GM12878 (cell line): ENCODE results near the gene C11orf65. TPM values are rescaled to one million over a fixed set of nuclear protein-coding genes. Genes with fewer than 3 reads are reported as not detected.

Source experiments
- BHLHE40 ChIP-seq, 2 experiments: fragments of 450-650 bp in 1 of 2; IDR thresholded peaks; 2 replicates each; pipeline ENCODE4 v1.6.1; 2011 to 2017; ENCODE audit warnings: low read depth in 2 of 2, borderline replicate concordance in 1 of 2, improper control_type of control experiment in 1 of 2, low read length in 1 of 2, mild to moderate bottlenecking in 1 of 2
- GATAD2B ChIP-seq: fragments of 450-650 bp; conservative IDR thresholded peaks from 2 replicates; pipeline ENCODE4 v1.6.1; 2017; ENCODE audit warnings: low read depth, mild to moderate bottlenecking, moderate library complexity
- JUND ChIP-seq: IDR thresholded peaks from 2 replicates; pipeline ENCODE4 v1.6.1; 2012; ENCODE audit warnings: low read depth, mild to moderate bottlenecking, low read length, improper control_type of control experiment, moderate library complexity
- MLLT1 ChIP-seq: fragments of 450-650 bp; IDR thresholded peaks from 2 replicates; pipeline ENCODE4 v1.6.1; 2016; ENCODE audit warnings: mild to moderate bottlenecking
- MYC ChIP-seq: IDR thresholded peaks from 2 replicates; pipeline ENCODE4 v1.6.1; 2011; ENCODE audit warnings: mild to moderate bottlenecking, low read length, moderate library complexity, inconsistent platforms; ENCODE audit not compliant: insufficient read depth, insufficient replicate concordance, insufficient read length, severe bottlenecking
- NFYB ChIP-seq: IDR thresholded peaks from 2 replicates; pipeline ENCODE4 v1.6.1; 2011; ENCODE audit warnings: low read depth, mild to moderate bottlenecking, low read length, improper control_type of control experiment, moderate library complexity; ENCODE audit not compliant: insufficient read depth
- RAD51 ChIP-seq: fragments of 450-650 bp; IDR thresholded peaks from 2 replicates; pipeline ENCODE4 v1.6.1; 2016; ENCODE audit warnings: moderate library complexity, mild to moderate bottlenecking, inconsistent platforms
- SMAD5 ChIP-seq: IDR thresholded peaks from 2 replicates; pipeline ENCODE4 v1.6.1; 2016; ENCODE audit warnings: antibody characterized with exemption, low read depth
- SUZ12 ChIP-seq: fragments of 200-600 bp; sonication (generic); IDR thresholded peaks from one replicate; pipeline ENCODE4 v1.6.1; 2018; ENCODE audit warnings: antibody characterized with exemption, mild to moderate bottlenecking; ENCODE audit not compliant: unreplicated experiment
- ZBTB11 ChIP-seq: fragments of 450-650 bp; formaldehyde crosslinking; IDR thresholded peaks from 2 replicates; pipeline ENCODE4 v1.5.0; 2022; ENCODE audit warnings: mild to moderate bottlenecking, missing genetic modification characterization
- ZNF207 ChIP-seq: fragments of 450-650 bp; IDR thresholded peaks from 2 replicates; pipeline ENCODE4 v1.6.1; 2014; ENCODE audit warnings: antibody characterized with exemption, mild to moderate bottlenecking, borderline replicate concordance
- ZNF24 ChIP-seq: fragments of 450-650 bp; IDR thresholded peaks from 2 replicates; pipeline ENCODE4 v1.6.1; 2017; ENCODE audit warnings: antibody characterized with exemption, mild to moderate bottlenecking
- ZNF384 ChIP-seq: IDR thresholded peaks from 2 replicates; pipeline ENCODE4 v1.6.1; 2012; ENCODE audit warnings: low read depth, mild to moderate bottlenecking, low read length, improper control_type of control experiment, borderline replicate concordance
- ZNF622 ChIP-seq: fragments of 450-650 bp; IDR thresholded peaks from 2 replicates; pipeline ENCODE4 v1.6.1; 2017; ENCODE audit warnings: mild to moderate bottlenecking, inconsistent platforms
- polyA plus RNA-seq, 11 experiments: library from polyadenylated mRNA; depleted of rRNA in 4 of 11; unstranded in 6 of 11; stranded (reverse) in 5 of 11; fragments of >200 nt; fragmentation: Nextera tagmentation in 4 of 11; fragmentation: Illumina TruSeq in 1 of 11; extraction: Ambion mirVana in 4 of 11; extraction: Trizol in 1 of 11; gene quantifications; 1 replicate in 1 of 11; 2 replicates in 10 of 11; pipeline versions ENCODE4 v1.2.1 to v1.2.3, GENCODE V29; 2011 to 2016; ENCODE audit warnings: inconsistent platforms in 2 of 11, missing spikeins in 2 of 11, low read depth in 1 of 11
- total RNA-seq, 4 experiments: library from RNA; depleted of rRNA in 3 of 4; stranded (reverse); fragments of >200 nt in 3 of 4; fragmentation: Illumina TruSeq in 1 of 4; extraction: Trizol in 1 of 4; gene quantifications; 2 replicates each; pipeline versions ENCODE4 v1.2.1 to v1.2.3, GENCODE V29; 2013 to 2021
- TF ChIP-seq, protein P1 (sequence below): fragments of 450-650 bp; IDR thresholded peaks from 2 replicates; pipeline ENCODE4 v1.6.1; 2017; ENCODE audit warnings: mild to moderate bottlenecking, moderate library complexity
- TF ChIP-seq, protein P2 (sequence below): IDR thresholded peaks from 2 replicates; pipeline ENCODE4 v1.6.1; 2011; ENCODE audit warnings: low read depth, mild to moderate bottlenecking, low read length, moderate library complexity, borderline replicate concordance; ENCODE audit errors: extremely low read depth
- TF ChIP-seq, protein P3 (sequence below): IDR thresholded peaks from 2 replicates; pipeline ENCODE4 v1.6.1; 2011; ENCODE audit warnings: borderline replicate concordance, low read depth, mild to moderate bottlenecking, moderate library complexity, low read length; ENCODE audit not compliant: insufficient read depth, poor library complexity, severe bottlenecking

Gene C11orf65
- total and polyA plus RNA-seq, 10 of the 15 experiments (the other 5 are each of a cell fraction or from before 2014, with no cell fraction given), result 0.71 to 2.0 (median 1.2) TPM

DNA sequence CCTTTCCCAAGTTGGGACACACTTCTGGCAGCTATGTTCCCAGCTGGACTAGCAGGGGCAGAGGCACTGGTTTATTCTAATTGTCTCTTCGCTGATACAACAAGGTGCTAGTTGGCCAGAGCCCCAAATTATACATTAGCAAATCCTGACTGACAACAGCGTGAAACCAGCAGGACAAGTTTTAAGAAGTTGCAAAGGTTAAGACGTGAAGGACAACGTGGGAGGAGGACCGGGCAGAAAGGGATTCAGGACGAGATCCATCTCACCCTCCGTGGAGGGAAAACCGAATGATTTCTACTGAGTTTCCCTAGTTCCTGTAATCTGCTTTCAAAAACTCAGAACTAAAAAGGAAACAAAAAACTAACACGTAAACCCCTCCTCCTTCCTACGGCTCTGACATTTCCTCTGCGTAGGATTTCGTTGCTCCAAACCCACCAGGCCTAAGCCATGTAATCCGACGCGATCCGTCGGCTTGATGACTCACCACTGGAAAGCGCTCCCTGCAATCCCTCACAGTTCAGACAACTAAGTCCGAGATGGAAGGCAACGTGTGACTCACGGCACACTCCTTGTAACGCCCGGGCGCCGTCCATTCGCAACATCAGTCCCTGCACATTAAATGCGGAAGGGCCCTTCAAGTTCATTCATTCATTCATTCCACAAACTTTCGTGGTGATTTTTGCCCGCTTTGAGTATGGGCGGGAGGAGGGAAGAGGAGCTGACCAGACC is 30.2 kb upstream of the C11orf65 start (continued):
- TF ChIP-seq, protein P1, sequence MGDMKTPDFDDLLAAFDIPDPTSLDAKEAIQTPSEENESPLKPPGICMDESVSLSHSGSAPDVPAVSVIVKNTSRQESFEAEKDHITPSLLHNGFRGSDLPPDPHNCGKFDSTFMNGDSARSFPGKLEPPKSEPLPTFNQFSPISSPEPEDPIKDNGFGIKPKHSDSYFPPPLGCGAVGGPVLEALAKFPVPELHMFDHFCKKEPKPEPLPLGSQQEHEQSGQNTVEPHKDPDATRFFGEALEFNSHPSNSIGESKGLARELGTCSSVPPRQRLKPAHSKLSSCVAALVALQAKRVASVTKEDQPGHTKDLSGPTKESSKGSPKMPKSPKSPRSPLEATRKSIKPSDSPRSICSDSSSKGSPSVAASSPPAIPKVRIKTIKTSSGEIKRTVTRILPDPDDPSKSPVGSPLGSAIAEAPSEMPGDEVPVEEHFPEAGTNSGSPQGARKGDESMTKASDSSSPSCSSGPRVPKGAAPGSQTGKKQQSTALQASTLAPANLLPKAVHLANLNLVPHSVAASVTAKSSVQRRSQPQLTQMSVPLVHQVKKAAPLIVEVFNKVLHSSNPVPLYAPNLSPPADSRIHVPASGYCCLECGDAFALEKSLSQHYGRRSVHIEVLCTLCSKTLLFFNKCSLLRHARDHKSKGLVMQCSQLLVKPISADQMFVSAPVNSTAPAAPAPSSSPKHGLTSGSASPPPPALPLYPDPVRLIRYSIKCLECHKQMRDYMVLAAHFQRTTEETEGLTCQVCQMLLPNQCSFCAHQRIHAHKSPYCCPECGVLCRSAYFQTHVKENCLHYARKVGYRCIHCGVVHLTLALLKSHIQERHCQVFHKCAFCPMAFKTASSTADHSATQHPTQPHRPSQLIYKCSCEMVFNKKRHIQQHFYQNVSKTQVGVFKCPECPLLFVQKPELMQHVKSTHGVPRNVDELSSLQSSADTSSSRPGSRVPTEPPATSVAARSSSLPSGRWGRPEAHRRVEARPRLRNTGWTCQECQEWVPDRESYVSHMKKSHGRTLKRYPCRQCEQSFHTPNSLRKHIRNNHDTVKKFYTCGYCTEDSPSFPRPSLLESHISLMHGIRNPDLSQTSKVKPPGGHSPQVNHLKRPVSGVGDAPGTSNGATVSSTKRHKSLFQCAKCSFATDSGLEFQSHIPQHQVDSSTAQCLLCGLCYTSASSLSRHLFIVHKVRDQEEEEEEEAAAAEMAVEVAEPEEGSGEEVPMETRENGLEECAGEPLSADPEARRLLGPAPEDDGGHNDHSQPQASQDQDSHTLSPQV, result no peak
- no peak for TF ChIP-seq SUZ12
- no peak for TF ChIP-seq ZNF384
- no peak for TF ChIP-seq ZBTB11 (CRISPR knock-in tag)
- no peak for TF ChIP-seq NFYB
- no peak for TF ChIP-seq ZNF622
- TF ChIP-seq JUND, result no peak
- TF ChIP-seq MLLT1, result peak; percentile 63
- TF ChIP-seq ZNF24, result peak; percentile 98
- TF ChIP-seq, protein P2, sequence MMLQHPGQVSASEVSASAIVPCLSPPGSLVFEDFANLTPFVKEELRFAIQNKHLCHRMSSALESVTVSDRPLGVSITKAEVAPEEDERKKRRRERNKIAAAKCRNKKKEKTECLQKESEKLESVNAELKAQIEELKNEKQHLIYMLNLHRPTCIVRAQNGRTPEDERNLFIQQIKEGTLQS, result no peak
- peak; percentile 82; the same call in 1 of the 2 replicates for TF ChIP-seq SMAD5
- TF ChIP-seq GATAD2B, result no peak
- peak in 1 of 2 experiments; percentile 5; a peak in 1 of 4 replicates for TF ChIP-seq BHLHE40 (IDR thresholded peaks at IDR 0.05; ENCODE audit: borderline replicate concordance in 1 of 2, low read depth in 2 of 2, low read length in 1 of 2)
- TF ChIP-seq RAD51, result no peak
- TF ChIP-seq ZNF207, result no peak
- TF ChIP-seq, protein P3, sequence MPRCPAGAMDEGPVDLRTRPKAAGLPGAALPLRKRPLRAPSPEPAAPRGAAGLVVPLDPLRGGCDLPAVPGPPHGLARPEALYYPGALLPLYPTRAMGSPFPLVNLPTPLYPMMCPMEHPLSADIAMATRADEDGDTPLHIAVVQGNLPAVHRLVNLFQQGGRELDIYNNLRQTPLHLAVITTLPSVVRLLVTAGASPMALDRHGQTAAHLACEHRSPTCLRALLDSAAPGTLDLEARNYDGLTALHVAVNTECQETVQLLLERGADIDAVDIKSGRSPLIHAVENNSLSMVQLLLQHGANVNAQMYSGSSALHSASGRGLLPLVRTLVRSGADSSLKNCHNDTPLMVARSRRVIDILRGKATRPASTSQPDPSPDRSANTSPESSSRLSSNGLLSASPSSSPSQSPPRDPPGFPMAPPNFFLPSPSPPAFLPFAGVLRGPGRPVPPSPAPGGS, result no peak
- peak; percentile 53 for TF ChIP-seq MYC
